ENCODE measurements around the gene WNT2B. TPM values are rescaled to one million over a fixed set of nuclear protein-coding genes. Genes with fewer than 3 reads are reported as not detected.
A peak's percentile ranks its signal among the peaks of the same experiment; 100 is the strongest.

The WNT2B gene
- total RNA-seq, 2 donors from 2014 or later = 10.0 to 15.4 TPM

DNA sequence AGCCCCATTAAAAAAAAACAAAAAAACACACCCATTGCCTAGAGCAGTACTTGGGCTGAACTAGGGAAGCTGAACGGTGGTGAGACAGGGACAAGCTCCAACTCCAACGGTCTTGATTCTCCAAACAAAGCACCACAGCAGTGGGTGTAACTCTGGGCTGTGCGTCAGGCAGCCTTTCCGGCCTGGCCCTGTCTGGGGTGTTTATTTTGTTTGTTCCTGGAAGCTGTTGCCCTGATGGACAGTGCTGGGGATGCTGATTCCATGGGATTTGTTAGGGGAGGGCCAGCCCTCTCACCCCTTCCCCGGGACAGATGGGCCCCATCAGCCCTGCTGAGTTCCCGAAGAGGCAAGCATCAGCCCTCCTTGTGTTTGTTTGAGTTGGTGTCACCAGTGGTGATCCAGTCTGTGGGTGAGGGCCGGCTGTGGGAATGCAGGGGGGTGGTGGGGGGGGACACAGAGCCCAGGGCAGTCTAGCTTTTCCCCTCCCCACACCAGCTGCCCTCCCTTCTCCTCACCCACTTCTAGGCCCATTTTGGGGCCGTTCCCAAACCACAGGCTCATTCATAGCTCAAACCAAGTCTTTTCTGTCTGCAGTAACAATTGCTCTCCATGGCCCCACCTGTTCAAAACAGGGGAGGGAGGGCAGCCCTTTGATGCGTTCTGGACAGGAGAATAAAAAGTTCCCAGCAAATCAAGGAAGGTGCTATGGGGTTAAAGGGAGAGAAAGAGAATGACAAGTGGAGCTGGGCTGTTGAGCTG is 4.5 kb downstream of the WNT2B start:
- Histone ChIP-seq H3K36me3 (no peaks in the 10 kb centered on the region), H3K4me3 (no peak overlapping the region), H3K27me3 (replicated peaks; ENCODE audit: insufficient read depth) (no peaks in the 10 kb centered on the region), H3K4me1 (ENCODE audit: control insufficient read depth in 1 of 2, low read depth in 2 of 2) (peaks cover 0 to 19% of the 10 kb centered on the region in 2 donors), H3K27ac (peak overlapping the region in 1 of 2 donors; percentile 41), H3K9me3 (no peaks in the 10 kb centered on the region)
- DNase-seq (ENCODE audit: low spot score) (no peak), ATAC-seq (ENCODE audit: insufficient number of reproducible peaks, low FRiP score, low read depth) (no peak)
- TF ChIP-seq, protein P1, sequence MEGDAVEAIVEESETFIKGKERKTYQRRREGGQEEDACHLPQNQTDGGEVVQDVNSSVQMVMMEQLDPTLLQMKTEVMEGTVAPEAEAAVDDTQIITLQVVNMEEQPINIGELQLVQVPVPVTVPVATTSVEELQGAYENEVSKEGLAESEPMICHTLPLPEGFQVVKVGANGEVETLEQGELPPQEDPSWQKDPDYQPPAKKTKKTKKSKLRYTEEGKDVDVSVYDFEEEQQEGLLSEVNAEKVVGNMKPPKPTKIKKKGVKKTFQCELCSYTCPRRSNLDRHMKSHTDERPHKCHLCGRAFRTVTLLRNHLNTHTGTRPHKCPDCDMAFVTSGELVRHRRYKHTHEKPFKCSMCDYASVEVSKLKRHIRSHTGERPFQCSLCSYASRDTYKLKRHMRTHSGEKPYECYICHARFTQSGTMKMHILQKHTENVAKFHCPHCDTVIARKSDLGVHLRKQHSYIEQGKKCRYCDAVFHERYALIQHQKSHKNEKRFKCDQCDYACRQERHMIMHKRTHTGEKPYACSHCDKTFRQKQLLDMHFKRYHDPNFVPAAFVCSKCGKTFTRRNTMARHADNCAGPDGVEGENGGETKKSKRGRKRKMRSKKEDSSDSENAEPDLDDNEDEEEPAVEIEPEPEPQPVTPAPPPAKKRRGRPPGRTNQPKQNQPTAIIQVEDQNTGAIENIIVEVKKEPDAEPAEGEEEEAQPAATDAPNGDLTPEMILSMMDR (IDR thresholded peaks at IDR 0.05) = no peak

DNA sequence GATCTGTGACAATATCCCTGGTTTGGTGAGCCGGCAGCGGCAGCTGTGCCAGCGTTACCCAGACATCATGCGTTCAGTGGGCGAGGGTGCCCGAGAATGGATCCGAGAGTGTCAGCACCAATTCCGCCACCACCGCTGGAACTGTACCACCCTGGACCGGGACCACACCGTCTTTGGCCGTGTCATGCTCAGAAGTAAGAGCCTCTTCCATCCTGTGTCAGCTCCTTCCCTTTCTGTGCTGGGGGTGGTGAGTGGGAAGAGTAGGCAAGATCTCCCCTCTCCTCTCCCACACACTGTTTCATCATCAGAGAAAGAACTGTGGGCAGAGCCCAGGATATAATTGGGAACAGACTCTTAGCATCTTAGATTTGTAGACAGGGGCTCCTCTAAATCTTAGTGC is 6.1 kb downstream of the WNT2B start:
- no peaks in the 10 kb centered on the region for H3K9me3 ChIP-seq
- TF ChIP-seq, protein P1 (IDR thresholded peaks at IDR 0.05) = no peak
- no peak overlapping the region for H3K27ac ChIP-seq
- no peak for DNase-seq (ENCODE audit: low spot score)
- no peak for ATAC-seq (ENCODE audit: insufficient number of reproducible peaks, low FRiP score, low read depth)
- H3K27me3 ChIP-seq (replicated peaks; ENCODE audit: insufficient read depth) = no peaks in the 10 kb centered on the region
- no peak overlapping the region for H3K4me3 ChIP-seq
- no peaks in the 10 kb centered on the region for H3K36me3 ChIP-seq
- H3K4me1 ChIP-seq (ENCODE audit: control insufficient read depth in 1 of 2, low read depth in 2 of 2) = peaks cover 0 to 10% of the 10 kb centered on the region in 2 donors

DNA sequence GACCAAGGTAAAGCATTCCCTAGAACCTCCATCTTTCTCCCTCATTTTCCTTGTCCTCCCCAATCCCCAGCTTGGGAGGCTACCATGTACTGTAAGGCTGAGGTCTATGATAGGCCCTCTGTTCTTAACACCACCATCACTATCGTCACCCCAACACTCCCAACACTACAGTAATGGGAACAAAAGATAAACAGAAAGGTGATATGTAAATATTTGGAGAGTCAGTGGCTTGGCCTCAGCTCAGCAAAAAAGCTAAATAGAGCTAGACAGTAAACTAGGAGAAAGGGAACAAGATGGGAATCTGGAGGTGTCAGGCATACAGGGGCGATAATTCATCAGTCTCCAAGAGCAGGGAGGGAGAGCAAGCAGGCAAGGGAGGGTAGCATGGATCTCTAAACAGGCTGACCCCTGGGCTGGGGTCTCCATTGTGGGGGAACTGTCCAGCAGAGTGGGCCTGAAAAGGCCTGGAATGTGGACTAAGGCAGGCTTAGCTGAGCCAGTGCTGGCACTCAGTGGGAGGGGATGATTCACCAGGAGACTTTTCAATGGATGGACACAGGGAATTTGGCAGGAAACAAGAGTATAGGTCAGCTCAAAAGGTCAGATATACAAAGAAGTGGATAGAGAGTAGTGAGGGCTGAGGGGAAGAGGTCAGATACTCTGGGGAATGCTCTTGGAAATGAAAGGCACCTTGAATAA is 6.7 kb downstream of the WNT2B start:
- H3K36me3 ChIP-seq = peaks cover 2% of the 10 kb centered on the region
- peaks cover 0 to 10% of the 10 kb centered on the region in 2 donors for H3K4me1 ChIP-seq (ENCODE audit: control insufficient read depth in 1 of 2, low read depth in 2 of 2)
- ATAC-seq (ENCODE audit: insufficient number of reproducible peaks, low FRiP score, low read depth) = no peak
- no peak for DNase-seq (ENCODE audit: low spot score)
- H3K27ac ChIP-seq = no peak overlapping the region
- H3K4me3 ChIP-seq = no peak overlapping the region
- no peaks in the 10 kb centered on the region for H3K27me3 ChIP-seq (replicated peaks; ENCODE audit: insufficient read depth)
- TF ChIP-seq, protein P1 (IDR thresholded peaks at IDR 0.05) = no peak
- no peaks in the 10 kb centered on the region for H3K9me3 ChIP-seq

- H3K36me3 ChIP-seq = peaks cover 4% of the 10 kb centered on the region
Observed at GRCh38 chr1:112516141-112516540, 7.4 kb downstream of the WNT2B start.

DNA sequence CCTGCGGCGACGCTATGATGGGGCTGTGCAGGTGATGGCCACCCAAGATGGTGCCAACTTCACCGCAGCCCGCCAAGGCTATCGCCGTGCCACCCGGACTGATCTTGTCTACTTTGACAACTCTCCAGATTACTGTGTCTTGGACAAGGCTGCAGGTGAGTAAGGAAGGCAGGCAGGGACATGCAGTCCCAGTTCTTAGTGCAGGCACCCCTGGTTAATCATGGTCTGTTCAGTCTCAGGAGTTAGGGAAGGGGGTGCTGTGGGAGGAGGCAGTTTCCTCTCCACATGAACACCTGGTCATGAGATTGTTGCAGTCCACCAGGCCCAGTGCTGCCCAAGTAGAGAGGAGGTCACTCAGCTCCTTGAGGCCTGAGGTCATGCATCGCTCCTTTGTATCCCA is 8.5 kb downstream of the WNT2B start:
- peaks cover 0 to 10% of the 10 kb centered on the region in 2 donors for H3K4me1 ChIP-seq (ENCODE audit: control insufficient read depth in 1 of 2, low read depth in 2 of 2)
- DNase-seq (ENCODE audit: low spot score) (no peak), ATAC-seq (ENCODE audit: insufficient number of reproducible peaks, low FRiP score, low read depth) (no peak)
- H3K36me3 ChIP-seq = peaks cover 4% of the 10 kb centered on the region
- H3K27ac ChIP-seq = no peak overlapping the region
- no peak overlapping the region for H3K4me3 ChIP-seq
- TF ChIP-seq, protein P1 (IDR thresholded peaks at IDR 0.05) = no peak
- H3K9me3 ChIP-seq = no peaks in the 10 kb centered on the region
- no peaks in the 10 kb centered on the region for H3K27me3 ChIP-seq (replicated peaks; ENCODE audit: insufficient read depth)

More at GRCh38 chr1:112516141-112516540, 7.4 kb downstream of the WNT2B start:
- no peak overlapping the region for H3K4me3 ChIP-seq
- TF ChIP-seq, protein P1 (IDR thresholded peaks at IDR 0.05) = no peak
- DNase-seq (ENCODE audit: low spot score) = no peak
- H3K27me3 ChIP-seq (replicated peaks; ENCODE audit: insufficient read depth) = no peaks in the 10 kb centered on the region
- H3K4me1 ChIP-seq (ENCODE audit: control insufficient read depth in 1 of 2, low read depth in 2 of 2) = peaks cover 0 to 10% of the 10 kb centered on the region in 2 donors
- ATAC-seq (ENCODE audit: insufficient number of reproducible peaks, low FRiP score, low read depth) = no peak
- H3K27ac ChIP-seq = no peak overlapping the region
- no peaks in the 10 kb centered on the region for H3K9me3 ChIP-seq
